ENCODE measurements around the gene SPRR1A. TPM values are rescaled to one million over a fixed set of nuclear protein-coding genes. Genes with fewer than 3 reads are reported as not detected.

SPRR1A gene
- total RNA-seq: not detected

DNA sequence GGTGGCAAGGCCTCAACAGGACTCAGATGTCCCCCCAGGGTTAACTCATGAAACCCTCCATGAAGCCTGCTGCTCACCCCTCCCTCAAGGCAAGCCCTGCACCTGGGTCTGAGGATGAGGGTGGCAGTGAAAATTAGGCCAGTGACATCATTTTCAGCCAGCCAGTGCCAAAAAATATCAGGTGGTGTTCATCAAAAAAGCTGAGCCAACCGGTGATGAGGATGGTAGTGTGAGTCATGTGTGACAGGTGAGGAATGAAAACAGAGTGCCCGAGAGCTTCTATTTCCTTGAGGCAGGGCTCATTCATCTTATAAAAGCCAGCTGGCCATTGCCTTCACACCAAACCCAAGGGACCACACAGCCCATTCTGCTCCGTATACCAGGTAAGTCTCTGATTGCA is at the start of gene SPRR1A:
TSS of gene SPRR1A (plus strand) at position 339 of the 400 bp plus-strand sequence. CDS start 1,150 bp downstream, outside the sequence.
- Mint-ChIP-seq H3K9me3 (no peaks in the 10 kb centered on the region), H3K4me3 (no peak within 1 kb of the TSS), H3K36me3 (ENCODE audit: low read depth) (no peaks in the 10 kb centered on the region), H3K27ac (no peak within 1 kb of the TSS), H3K27me3 (ENCODE audit: low read depth) (peaks cover 15% of the 10 kb centered on the region), H3K4me1 (ENCODE audit: low read depth) (no peaks in the 10 kb centered on the region)
- intact Hi-C loops (cut with micrococcal nuclease): no loop called here
- no peak for DNase-seq
- CTCF ChIA-PET: interaction anchor here (0.6 kb wide), 1 partner anchor 18 kb away, joined by 3 read pairs; no protein-coding TSS in a partner anchor

DNA sequence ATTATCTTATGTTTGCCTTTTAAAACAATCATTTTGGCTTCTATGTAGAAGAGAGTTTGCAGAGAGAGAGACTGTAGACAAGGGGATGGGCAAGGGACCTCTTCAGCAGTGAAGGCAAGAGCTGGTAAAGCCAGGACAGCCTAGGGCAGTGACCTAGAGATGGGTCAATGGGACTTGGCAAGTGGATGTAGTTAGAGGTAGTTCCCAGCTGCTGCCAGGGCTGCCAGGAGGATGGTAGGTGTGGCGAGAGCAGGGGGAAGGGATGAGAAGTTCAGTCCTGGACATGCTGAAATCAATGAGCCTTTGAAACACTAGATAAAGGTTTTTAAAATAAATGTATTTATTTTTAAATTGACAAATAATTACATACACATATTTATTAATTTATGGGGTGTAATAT is 43.3 kb upstream of the SPRR1A start:
- H3K27me3 Mint-ChIP-seq (ENCODE audit: low read depth): peaks cover 6% of the 10 kb centered on the region
- no peaks in the 10 kb centered on the region for H3K9me3 Mint-ChIP-seq
- no peak overlapping the region for H3K27ac Mint-ChIP-seq
- no peak for DNase-seq
- CTCF ChIA-PET: no interaction called here
- intact Hi-C loops (cut with micrococcal nuclease): no loop called here
- H3K4me1 Mint-ChIP-seq (ENCODE audit: low read depth): no peaks in the 10 kb centered on the region
- no peak overlapping the region for H3K4me3 Mint-ChIP-seq
- no peaks in the 10 kb centered on the region for H3K36me3 Mint-ChIP-seq (ENCODE audit: low read depth)

GRCh38 chr1:152941037-152941711 is 42.7 kb upstream of the SPRR1A start:
- CTCF ChIA-PET: no interaction called here
- H3K4me3 Mint-ChIP-seq: no peak overlapping the region
- intact Hi-C loops (cut with micrococcal nuclease): no loop called here
- no peaks in the 10 kb centered on the region for H3K9me3 Mint-ChIP-seq
- H3K27ac Mint-ChIP-seq: no peak overlapping the region
- H3K4me1 Mint-ChIP-seq (ENCODE audit: low read depth): no peaks in the 10 kb centered on the region
- H3K36me3 Mint-ChIP-seq (ENCODE audit: low read depth): no peaks in the 10 kb centered on the region
- no peak for DNase-seq
- H3K27me3 Mint-ChIP-seq (ENCODE audit: low read depth): peaks cover 9% of the 10 kb centered on the region

DNA sequence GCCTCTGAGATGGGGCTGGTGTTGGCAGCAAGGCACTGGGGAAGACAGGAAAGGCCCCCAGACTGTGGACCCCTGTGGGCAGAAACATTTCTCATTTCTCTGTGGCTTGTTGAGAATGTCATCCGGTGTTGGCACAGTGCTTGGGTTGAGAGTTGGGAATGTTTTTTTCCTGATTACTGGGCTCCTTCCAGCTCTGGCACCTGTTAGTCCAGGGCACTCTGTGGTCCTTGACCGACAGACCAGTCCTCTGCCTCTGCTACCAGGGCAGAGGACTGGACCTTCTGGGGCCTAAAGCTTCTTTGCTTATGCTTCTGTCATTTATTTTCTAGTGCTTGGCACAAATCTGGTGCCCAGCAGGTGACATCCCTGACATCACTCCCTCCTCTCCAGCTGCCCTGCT is 41.7 kb upstream of the SPRR1A start:
- no peak overlapping the region for H3K27ac Mint-ChIP-seq
- no peaks in the 10 kb centered on the region for H3K36me3 Mint-ChIP-seq (ENCODE audit: low read depth)
- no peaks in the 10 kb centered on the region for H3K9me3 Mint-ChIP-seq
- no peaks in the 10 kb centered on the region for H3K4me1 Mint-ChIP-seq (ENCODE audit: low read depth)
- CTCF ChIA-PET: no interaction called here
- no peak for DNase-seq
- H3K4me3 Mint-ChIP-seq: no peak overlapping the region
- intact Hi-C loops (cut with micrococcal nuclease): no loop called here
- H3K27me3 Mint-ChIP-seq (ENCODE audit: low read depth): peaks cover 12% of the 10 kb centered on the region

GRCh38 chr1:152946248-152946647 is 37.6 kb upstream of the SPRR1A start:
- CTCF ChIA-PET: no interaction called here
- H3K9me3 Mint-ChIP-seq: no peaks in the 10 kb centered on the region

GRCh38 chr1:152946651-152947256 is 37.1 kb upstream of the SPRR1A start, which contains the start of gene SPRR5:
Gene SPRR5, plus strand, starts transcription at chr1:152947206. Its CDS starts 1,349 bp downstream, at chr1:152948555.
- H3K4me1 Mint-ChIP-seq (ENCODE audit: low read depth): no peaks in the 10 kb centered on the region
- H3K4me3 Mint-ChIP-seq: no peak within 1 kb of the TSS
- CTCF ChIA-PET: no interaction called here
- no peaks in the 10 kb centered on the region for H3K9me3 Mint-ChIP-seq
- intact Hi-C loops (cut with micrococcal nuclease): no loop called here
- H3K36me3 Mint-ChIP-seq (ENCODE audit: low read depth): no peaks in the 10 kb centered on the region
- H3K27ac Mint-ChIP-seq: no peak within 1 kb of the TSS
- DNase-seq: no peak
- peaks cover 5% of the 10 kb centered on the region for H3K27me3 Mint-ChIP-seq (ENCODE audit: low read depth)

More at GRCh38 chr1:152946248-152946647, 37.6 kb upstream of the SPRR1A start:
- H3K27ac Mint-ChIP-seq: no peak overlapping the region
- DNase-seq: no peak
- intact Hi-C loops (cut with micrococcal nuclease): no loop called here
- no peaks in the 10 kb centered on the region for H3K4me1 Mint-ChIP-seq (ENCODE audit: low read depth)
- no peaks in the 10 kb centered on the region for H3K36me3 Mint-ChIP-seq (ENCODE audit: low read depth)
- H3K27me3 Mint-ChIP-seq (ENCODE audit: low read depth): peaks cover 5% of the 10 kb centered on the region
- H3K4me3 Mint-ChIP-seq: no peak overlapping the region

DNA sequence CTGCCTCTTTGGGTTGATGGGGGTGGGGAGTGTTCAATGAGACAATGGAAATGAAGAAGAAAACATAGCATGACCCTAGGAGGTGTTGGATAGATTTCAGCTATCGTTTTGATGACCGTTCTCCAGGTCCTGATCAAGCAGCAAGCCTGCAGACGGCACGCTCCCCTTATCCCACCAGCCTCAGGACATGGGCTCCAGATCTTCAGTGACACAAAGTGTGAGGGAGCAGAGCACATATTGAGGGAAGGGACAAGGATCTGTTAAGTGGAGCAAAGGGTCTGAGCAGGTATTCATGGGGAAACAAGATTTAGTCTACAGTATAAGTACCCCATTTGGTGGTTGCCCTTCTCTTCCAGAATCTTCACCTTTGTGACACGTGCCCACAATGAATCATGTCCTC is 32.2 kb upstream of the SPRR1A start:
- Mint-ChIP-seq H3K27me3 (ENCODE audit: low read depth) (peaks cover 2% of the 10 kb centered on the region), H3K4me3 (no peak overlapping the region), H3K4me1 (ENCODE audit: low read depth) (no peaks in the 10 kb centered on the region), H3K36me3 (ENCODE audit: low read depth) (no peaks in the 10 kb centered on the region), H3K9me3 (no peaks in the 10 kb centered on the region), H3K27ac (no peak overlapping the region)
- CTCF ChIA-PET: no interaction called here
- intact Hi-C loops (cut with micrococcal nuclease): no loop called here
- no peak for DNase-seq

DNA sequence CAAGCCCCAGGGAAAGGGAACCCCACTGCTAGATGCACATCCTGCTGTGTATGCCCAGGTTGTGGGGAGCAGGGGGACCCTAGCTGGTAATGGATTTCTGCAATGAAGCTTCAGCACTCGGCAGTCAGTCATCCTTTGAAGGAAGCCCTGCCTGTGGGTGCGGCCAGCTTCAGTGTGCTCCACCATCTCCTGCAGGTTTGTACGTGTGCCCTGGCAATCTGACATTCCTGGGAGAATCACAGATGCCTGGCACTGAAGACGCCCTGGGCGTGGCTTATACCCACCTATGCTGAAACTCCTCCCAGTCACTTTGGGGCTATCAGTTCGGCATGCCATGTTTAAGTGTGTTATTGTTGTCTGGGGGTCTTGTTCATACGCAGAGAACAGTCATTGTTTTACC is 30.1 kb upstream of the SPRR1A start:
- no peaks in the 10 kb centered on the region for H3K27me3 Mint-ChIP-seq (ENCODE audit: low read depth)
- no peak for DNase-seq
- no peaks in the 10 kb centered on the region for H3K4me1 Mint-ChIP-seq (ENCODE audit: low read depth)
- intact Hi-C loops (cut with micrococcal nuclease): no loop called here
- H3K36me3 Mint-ChIP-seq (ENCODE audit: low read depth): no peaks in the 10 kb centered on the region
- no peaks in the 10 kb centered on the region for H3K9me3 Mint-ChIP-seq
- no peak overlapping the region for H3K4me3 Mint-ChIP-seq
- CTCF ChIA-PET: no interaction called here
- no peak overlapping the region for H3K27ac Mint-ChIP-seq

- no peaks in the 10 kb centered on the region for H3K4me1 Mint-ChIP-seq (ENCODE audit: low read depth)
- no peak overlapping the region for H3K27ac Mint-ChIP-seq
- DNase-seq: no peak
- CTCF ChIA-PET: no interaction called here
- H3K4me3 Mint-ChIP-seq: no peak overlapping the region
- no peaks in the 10 kb centered on the region for H3K36me3 Mint-ChIP-seq (ENCODE audit: low read depth)
- intact Hi-C loops (cut with micrococcal nuclease): no loop called here
- no peaks in the 10 kb centered on the region for H3K9me3 Mint-ChIP-seq
- no peaks in the 10 kb centered on the region for H3K27me3 Mint-ChIP-seq (ENCODE audit: low read depth)
Observed at GRCh38 chr1:152954436-152954835, 29.4 kb upstream of the SPRR1A start.

GRCh38 chr1:152957561-152957960 is 26.3 kb upstream of the SPRR1A start:
- CTCF ChIA-PET: no interaction called here
- no peaks in the 10 kb centered on the region for H3K36me3 Mint-ChIP-seq (ENCODE audit: low read depth)

DNA sequence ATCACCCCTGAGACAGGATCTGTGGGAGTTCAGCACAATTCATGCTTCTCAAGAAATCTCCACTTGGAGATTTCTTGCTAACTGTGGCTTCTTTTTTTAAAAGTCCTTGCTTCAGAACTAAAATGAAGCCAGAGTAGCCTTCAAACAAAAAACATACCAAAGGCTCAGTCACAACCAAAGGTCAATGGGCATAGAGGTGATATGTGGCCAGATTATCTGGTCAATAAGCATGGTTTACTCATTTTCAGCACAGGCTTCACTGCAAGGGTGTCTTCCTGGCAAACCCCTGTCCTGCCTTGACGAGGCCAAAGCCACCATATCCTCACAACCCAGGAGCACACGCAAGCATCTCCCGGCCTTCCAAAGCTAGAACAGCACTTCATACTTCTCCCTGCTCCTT is 24.6 kb upstream of the SPRR1A start:
- CTCF ChIA-PET: no interaction called here
- intact Hi-C loops (cut with micrococcal nuclease): no loop called here
- Mint-ChIP-seq H3K9me3 (no peaks in the 10 kb centered on the region), H3K27ac (no peak overlapping the region), H3K4me3 (no peak overlapping the region), H3K36me3 (ENCODE audit: low read depth) (no peaks in the 10 kb centered on the region), H3K4me1 (ENCODE audit: low read depth) (no peaks in the 10 kb centered on the region), H3K27me3 (ENCODE audit: low read depth) (peaks cover 2% of the 10 kb centered on the region)
- no peak for DNase-seq

More at GRCh38 chr1:152957561-152957960, 26.3 kb upstream of the SPRR1A start:
- H3K4me1 Mint-ChIP-seq (ENCODE audit: low read depth): no peaks in the 10 kb centered on the region
- intact Hi-C loops (cut with micrococcal nuclease): no loop called here
- H3K27me3 Mint-ChIP-seq (ENCODE audit: low read depth): no peaks in the 10 kb centered on the region
- no peaks in the 10 kb centered on the region for H3K9me3 Mint-ChIP-seq
- no peak overlapping the region for H3K27ac Mint-ChIP-seq
- H3K4me3 Mint-ChIP-seq: no peak overlapping the region
- DNase-seq: no peak

GRCh38 chr1:152959801-152960451 is 24.0 kb upstream of the SPRR1A start:
- DNase-seq: no peak
- no peak overlapping the region for H3K4me3 Mint-ChIP-seq
- H3K4me1 Mint-ChIP-seq (ENCODE audit: low read depth): no peaks in the 10 kb centered on the region
- CTCF ChIA-PET: no interaction called here
- H3K9me3 Mint-ChIP-seq: no peaks in the 10 kb centered on the region
- peaks cover 2% of the 10 kb centered on the region for H3K27me3 Mint-ChIP-seq (ENCODE audit: low read depth)
- H3K27ac Mint-ChIP-seq: no peak overlapping the region
- no peaks in the 10 kb centered on the region for H3K36me3 Mint-ChIP-seq (ENCODE audit: low read depth)
- intact Hi-C loops (cut with micrococcal nuclease): no loop called here
